Hepatocyte (in vitro differentiated cells): ENCODE results near the gene ZC3H7A.

Experiments used
- EZH2 ChIP-seq: fragments of 200-600 bp; sonication (generic); IDR thresholded peaks from 2 replicates; pipeline ENCODE4 v1.6.1; 2016; ENCODE audit warnings: antibody characterized with exemption, mild to moderate bottlenecking, borderline replicate concordance
- TF ChIP-seq, protein P1 (sequence below): fragments of 200-600 bp; sonication (generic); IDR thresholded peaks from 2 replicates; pipeline ENCODE4 v1.5.1; 2016; ENCODE audit warnings: antibody characterized with exemption, mild to moderate bottlenecking; ENCODE audit not compliant: poor library complexity

DNA sequence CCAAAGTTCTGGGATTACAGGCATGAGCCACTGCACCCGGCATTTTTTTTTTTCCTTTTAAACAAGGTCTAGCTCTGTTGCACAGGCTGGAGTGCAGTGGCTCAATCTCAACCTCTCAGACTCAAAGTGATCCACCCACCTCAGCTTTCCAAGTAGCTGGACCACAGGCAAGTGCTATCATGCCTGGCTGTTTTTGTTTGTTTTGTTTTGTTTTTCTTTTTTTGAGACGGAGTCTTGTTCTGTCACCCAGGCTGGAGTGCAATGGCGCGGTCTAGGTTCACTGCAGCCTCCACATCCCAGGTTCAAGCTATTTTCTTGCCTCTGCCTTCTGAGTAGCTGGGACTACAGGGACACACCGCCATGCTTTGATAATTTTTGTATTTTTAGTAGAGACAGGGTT lies 19.1 kb upstream of the ZC3H7A start:
- TF ChIP-seq, protein P1, sequence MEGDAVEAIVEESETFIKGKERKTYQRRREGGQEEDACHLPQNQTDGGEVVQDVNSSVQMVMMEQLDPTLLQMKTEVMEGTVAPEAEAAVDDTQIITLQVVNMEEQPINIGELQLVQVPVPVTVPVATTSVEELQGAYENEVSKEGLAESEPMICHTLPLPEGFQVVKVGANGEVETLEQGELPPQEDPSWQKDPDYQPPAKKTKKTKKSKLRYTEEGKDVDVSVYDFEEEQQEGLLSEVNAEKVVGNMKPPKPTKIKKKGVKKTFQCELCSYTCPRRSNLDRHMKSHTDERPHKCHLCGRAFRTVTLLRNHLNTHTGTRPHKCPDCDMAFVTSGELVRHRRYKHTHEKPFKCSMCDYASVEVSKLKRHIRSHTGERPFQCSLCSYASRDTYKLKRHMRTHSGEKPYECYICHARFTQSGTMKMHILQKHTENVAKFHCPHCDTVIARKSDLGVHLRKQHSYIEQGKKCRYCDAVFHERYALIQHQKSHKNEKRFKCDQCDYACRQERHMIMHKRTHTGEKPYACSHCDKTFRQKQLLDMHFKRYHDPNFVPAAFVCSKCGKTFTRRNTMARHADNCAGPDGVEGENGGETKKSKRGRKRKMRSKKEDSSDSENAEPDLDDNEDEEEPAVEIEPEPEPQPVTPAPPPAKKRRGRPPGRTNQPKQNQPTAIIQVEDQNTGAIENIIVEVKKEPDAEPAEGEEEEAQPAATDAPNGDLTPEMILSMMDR = no peak
- no peak for TF ChIP-seq EZH2
